HG03439 (cell line): ENCODE results near the gene TMEM132D.

Experiments
- ATAC-seq: cut with Tn5 transposase; IDR thresholded peaks from one replicate; pipeline ENCODE4 v1.9.1; 2021; ENCODE audit warnings: mild to moderate bottlenecking, moderate library complexity; ENCODE audit not compliant: unreplicated experiment

The TMEM132D gene

GRCh38 chr12:129750421-129750820, 153.4 kb downstream of the TMEM132D start:
- ATAC-seq: no peak

- no peak for ATAC-seq
Observed at GRCh38 chr12:129746318-129746717, 157.5 kb downstream of the TMEM132D start.

GRCh38 chr12:129729170-129729569, 174.7 kb downstream of the TMEM132D start:
- ATAC-seq: no peak

GRCh38 chr12:129727100-129727499, 176.7 kb downstream of the TMEM132D start:
- ATAC-seq: no peak

GRCh38 chr12:129723260-129723659, 180.6 kb downstream of the TMEM132D start:
- ATAC-seq: no peak

GRCh38 chr12:129720618-129721017, 183.2 kb downstream of the TMEM132D start:
- ATAC-seq: no peak

- ATAC-seq: no peak
Observed at GRCh38 chr12:129719416-129719815, 184.4 kb downstream of the TMEM132D start.

- ATAC-seq: no peak
Observed at GRCh38 chr12:129717438-129717837, 186.4 kb downstream of the TMEM132D start.

- ATAC-seq: no peak
Observed at GRCh38 chr12:129716825-129717224, 187.0 kb downstream of the TMEM132D start.

GRCh38 chr12:129706716-129707115, 197.1 kb downstream of the TMEM132D start:
- ATAC-seq: no peak

GRCh38 chr12:129704232-129704830, 199.5 kb downstream of the TMEM132D start:
- ATAC-seq: no peak

- no peak for ATAC-seq
Observed at GRCh38 chr12:129701631-129702101, 202.2 kb downstream of the TMEM132D start.

- ATAC-seq: no peak
Observed at GRCh38 chr12:129700036-129700435, 203.8 kb downstream of the TMEM132D start.

GRCh38 chr12:129696926-129697325, 206.9 kb downstream of the TMEM132D start:
- no peak for ATAC-seq

GRCh38 chr12:129696405-129696804, 207.4 kb downstream of the TMEM132D start:
- ATAC-seq: no peak

- ATAC-seq: no peak
Observed at GRCh38 chr12:129693731-129694130, 210.1 kb downstream of the TMEM132D start.

- ATAC-seq: no peak
Observed at GRCh38 chr12:129687731-129688130, 216.1 kb downstream of the TMEM132D start.

- ATAC-seq: no peak
Observed at GRCh38 chr12:129681830-129682229, 222.0 kb downstream of the TMEM132D start.

GRCh38 chr12:129681151-129681550, 222.7 kb downstream of the TMEM132D start:
- no peak for ATAC-seq

GRCh38 chr12:129676411-129676810, 227.4 kb downstream of the TMEM132D start:
- ATAC-seq: no peak

GRCh38 chr12:129675947-129676346, 227.9 kb downstream of the TMEM132D start:
- no peak for ATAC-seq

- ATAC-seq: no peak
Observed at GRCh38 chr12:129675496-129675895, 228.3 kb downstream of the TMEM132D start.

GRCh38 chr12:129673806-129674205, 230.0 kb downstream of the TMEM132D start:
- no peak for ATAC-seq
